DOHH2 (cell line): Measurements from ENCODE around the gene NOL9.

Source experiments
- H3F3A ChIP-seq: fragments of 200-600 bp; sonication (generic), shearing (Covaris generic); 2 replicates; pipeline ENCODE4 v1.6.0; 2016; ENCODE audit warnings: antibody characterized with exemption, mild to moderate bottlenecking; ENCODE audit not compliant: control insufficient read depth, insufficient read depth
- H3K27ac ChIP-seq: fragments of 200-600 bp; sonication (generic); 2 replicates; pipeline ENCODE4 v1.5.1; 2014; ENCODE audit warnings: low read depth, mild to moderate bottlenecking, low read length, moderate library complexity
- H3K27me3 ChIP-seq: fragments of 200-600 bp; sonication (generic); 2 replicates; pipeline ENCODE4 v1.6.1; 2014; ENCODE audit warnings: mild to moderate bottlenecking, low read length, mixed read lengths; ENCODE audit not compliant: control insufficient read depth
- H3K36me3 ChIP-seq: fragments of 200-600 bp; sonication (generic); 2 replicates; pipeline ENCODE4 v1.6.1; 2014; ENCODE audit warnings: mild to moderate bottlenecking, low read length, moderate library complexity, mixed read lengths; ENCODE audit not compliant: control insufficient read depth
- H3K4me1 ChIP-seq: fragments of 200-600 bp; sonication (generic); 2 replicates; pipeline ENCODE4 v1.6.1; 2014; ENCODE audit warnings: mild to moderate bottlenecking, low read length, mixed read lengths; ENCODE audit not compliant: control insufficient read depth
- H3K4me2 ChIP-seq: fragments of 200-600 bp; sonication (generic); 2 replicates; pipeline ENCODE4 v1.6.0; 2014; ENCODE audit warnings: mild to moderate bottlenecking, low read length, moderate library complexity
- H3K4me3 ChIP-seq: fragments of 200-600 bp; sonication (generic); 2 replicates; pipeline ENCODE4 v1.5.1; 2014; ENCODE audit warnings: mild to moderate bottlenecking, low read length, mixed read lengths
- H3K79me2 ChIP-seq: fragments of 200-600 bp; sonication (generic); 2 replicates; pipeline ENCODE4 v1.6.1; 2014; ENCODE audit warnings: mild to moderate bottlenecking, low read length, mixed read lengths; ENCODE audit not compliant: control insufficient read depth
- H3K9me2 ChIP-seq: fragments of 200-600 bp; sonication (generic); replicated peaks from 2 replicates; pipeline ENCODE4 v1.6.1; 2014; ENCODE audit warnings: mild to moderate bottlenecking, low read length, mixed read lengths; ENCODE audit not compliant: control insufficient read depth
- H3K9me3 ChIP-seq: fragments of 200-600 bp; sonication (generic); 2 replicates; pipeline ENCODE4 v1.6.1; 2014; ENCODE audit warnings: antibody characterized with exemption, low read length, mixed read lengths; ENCODE audit not compliant: control insufficient read depth, insufficient read depth
- H4K20me1 ChIP-seq: fragments of 200-600 bp; sonication (generic); 2 replicates; pipeline ENCODE4 v1.6.0; 2014; ENCODE audit warnings: low read depth, mild to moderate bottlenecking, antibody characterized with exemption, low read length, moderate library complexity; ENCODE audit not compliant: control insufficient read depth, insufficient read depth
- EZH2phosphoT487 ChIP-seq: fragments of 200-600 bp; sonication (generic); IDR thresholded peaks from 2 replicates; pipeline ENCODE4 v1.6.1; 2017; ENCODE audit warnings: borderline replicate concordance, mild to moderate bottlenecking, antibody characterized with exemption, low read length, moderate library complexity, mixed read lengths
- TF ChIP-seq, protein P1 (sequence below): fragments of 200-600 bp; sonication (generic); IDR thresholded peaks from one replicate; pipeline ENCODE4 v1.5.1; 2014; ENCODE audit warnings: antibody characterized with exemption, mild to moderate bottlenecking, low read depth, low read length; ENCODE audit not compliant: poor library complexity, severe bottlenecking

NOL9 gene

DNA sequence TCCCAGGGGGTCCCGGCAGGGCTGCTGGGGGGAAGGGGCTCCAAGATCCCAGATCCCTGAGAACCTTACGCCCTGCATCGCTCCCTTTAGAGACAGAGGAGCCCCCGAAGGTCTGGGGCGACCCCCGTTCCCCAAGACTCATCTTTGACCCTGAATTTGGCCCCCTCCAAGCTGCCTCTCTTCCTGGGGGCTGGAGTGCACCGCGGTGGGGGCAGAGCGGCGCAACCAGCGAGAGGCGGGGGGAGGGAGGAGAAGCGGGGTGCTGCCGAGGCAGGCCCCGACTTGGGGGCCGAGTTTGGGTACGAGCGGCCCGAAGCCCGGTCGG lies 57.5 kb downstream of the NOL9 start:
- no peaks in the 10 kb centered on the region for H3K79me2 ChIP-seq
- peak overlapping the region; percentile 44 for H3K4me3 ChIP-seq
- H3K27ac ChIP-seq: no peak overlapping the region
- no peaks in the 10 kb centered on the region for H3K9me3 ChIP-seq
- H3K4me1 ChIP-seq: peaks cover 7% of the 10 kb centered on the region
- peaks cover 22% of the 10 kb centered on the region for H3K27me3 ChIP-seq
- TF ChIP-seq EZH2phosphoT487: peak; percentile 80; the same call in 1 of the 2 replicates
- TF ChIP-seq, protein P1, sequence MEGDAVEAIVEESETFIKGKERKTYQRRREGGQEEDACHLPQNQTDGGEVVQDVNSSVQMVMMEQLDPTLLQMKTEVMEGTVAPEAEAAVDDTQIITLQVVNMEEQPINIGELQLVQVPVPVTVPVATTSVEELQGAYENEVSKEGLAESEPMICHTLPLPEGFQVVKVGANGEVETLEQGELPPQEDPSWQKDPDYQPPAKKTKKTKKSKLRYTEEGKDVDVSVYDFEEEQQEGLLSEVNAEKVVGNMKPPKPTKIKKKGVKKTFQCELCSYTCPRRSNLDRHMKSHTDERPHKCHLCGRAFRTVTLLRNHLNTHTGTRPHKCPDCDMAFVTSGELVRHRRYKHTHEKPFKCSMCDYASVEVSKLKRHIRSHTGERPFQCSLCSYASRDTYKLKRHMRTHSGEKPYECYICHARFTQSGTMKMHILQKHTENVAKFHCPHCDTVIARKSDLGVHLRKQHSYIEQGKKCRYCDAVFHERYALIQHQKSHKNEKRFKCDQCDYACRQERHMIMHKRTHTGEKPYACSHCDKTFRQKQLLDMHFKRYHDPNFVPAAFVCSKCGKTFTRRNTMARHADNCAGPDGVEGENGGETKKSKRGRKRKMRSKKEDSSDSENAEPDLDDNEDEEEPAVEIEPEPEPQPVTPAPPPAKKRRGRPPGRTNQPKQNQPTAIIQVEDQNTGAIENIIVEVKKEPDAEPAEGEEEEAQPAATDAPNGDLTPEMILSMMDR: no peak
- no peak overlapping the region for H3K4me2 ChIP-seq
- no peaks in the 10 kb centered on the region for H3K36me3 ChIP-seq
- peaks cover 4% of the 10 kb centered on the region; the same call in 1 of the 2 replicates for H3F3A ChIP-seq
- no peaks in the 10 kb centered on the region for H4K20me1 ChIP-seq
- H3K9me2 ChIP-seq: no peaks in the 10 kb centered on the region

DNA sequence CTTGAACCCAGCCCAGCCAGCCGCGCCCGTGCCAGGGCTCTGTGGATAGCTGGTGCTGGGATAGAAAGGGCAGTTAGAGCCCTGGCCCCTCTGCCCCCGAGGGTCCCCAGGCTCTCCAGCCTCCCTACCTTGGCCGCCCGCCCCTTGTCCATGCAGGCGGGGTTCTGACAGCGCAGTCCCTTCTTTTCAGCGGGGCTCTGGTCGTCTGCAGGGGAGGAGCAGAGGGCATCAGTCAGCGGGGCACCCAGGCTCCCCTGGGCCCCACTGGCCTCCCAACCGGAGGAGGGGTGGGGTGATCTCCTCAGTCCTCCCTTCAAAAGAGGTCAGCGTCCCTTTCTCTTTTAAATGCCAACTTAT lies 58.0 kb downstream of the NOL9 start:
- Histone ChIP-seq H3K4me1 (peaks cover 12% of the 10 kb centered on the region), H3K4me2 (no peak overlapping the region), H3K27ac (no peak overlapping the region), H4K20me1 (no peaks in the 10 kb centered on the region), H3K36me3 (no peaks in the 10 kb centered on the region), H3K9me2 (no peaks in the 10 kb centered on the region), H3K4me3 (no peak overlapping the region), H3K79me2 (no peaks in the 10 kb centered on the region), H3K9me3 (no peaks in the 10 kb centered on the region), H3K27me3 (peaks cover 22% of the 10 kb centered on the region), H3F3A (peaks cover 9% of the 10 kb centered on the region)
- TF ChIP-seq, protein P1: no peak
- TF ChIP-seq EZH2phosphoT487: no peak

DNA sequence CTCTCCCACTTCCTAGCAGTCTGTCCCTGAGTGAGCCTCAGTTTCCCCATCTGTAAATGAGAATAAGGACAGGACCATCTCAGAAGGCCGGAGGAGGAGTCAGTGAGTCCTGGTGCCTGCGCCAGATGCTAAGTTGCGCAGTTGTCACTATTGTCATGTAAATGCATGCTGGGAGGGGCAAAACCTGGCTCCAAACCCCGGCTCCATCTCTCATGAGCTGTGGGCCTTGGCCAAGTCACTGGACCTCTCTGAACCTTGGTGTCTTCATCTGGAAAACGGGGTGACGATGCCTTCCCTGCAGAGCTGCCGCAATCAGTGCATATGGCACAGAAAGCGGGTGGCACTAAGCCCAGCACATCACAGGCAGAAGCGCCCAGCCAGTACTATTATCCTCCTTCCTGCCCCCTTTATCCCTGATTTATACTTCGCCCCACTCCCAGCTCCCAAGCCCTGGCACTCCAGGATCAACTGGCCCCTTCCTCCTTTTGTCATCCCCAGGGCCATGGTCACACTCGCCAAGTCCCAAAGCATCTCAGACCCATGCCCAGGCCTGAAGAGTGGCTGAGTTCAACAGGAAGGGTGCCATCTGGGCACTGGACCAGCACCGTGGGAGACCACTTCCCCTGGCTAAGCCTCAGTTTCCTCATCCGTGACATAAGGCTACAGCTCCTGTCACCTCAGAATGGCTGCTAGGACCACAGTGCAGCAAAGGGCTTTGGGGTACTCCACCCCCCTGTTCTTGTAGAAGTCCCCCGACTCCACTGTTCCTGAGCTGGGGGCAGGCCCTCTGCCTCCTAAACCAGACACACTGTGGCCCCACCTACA lies 58.6 kb downstream of the NOL9 start:
- no peak overlapping the region for H3K4me2 ChIP-seq
- peaks cover 16% of the 10 kb centered on the region for H3K4me1 ChIP-seq
- H3K4me3 ChIP-seq: no peak overlapping the region
- H3K27ac ChIP-seq: no peak overlapping the region
- H3F3A ChIP-seq: peaks cover 10% of the 10 kb centered on the region
- peaks cover 22% of the 10 kb centered on the region for H3K27me3 ChIP-seq
- no peak for TF ChIP-seq EZH2phosphoT487
- TF ChIP-seq, protein P1: no peak
- H3K36me3 ChIP-seq: no peaks in the 10 kb centered on the region
- H3K9me3 ChIP-seq: no peaks in the 10 kb centered on the region
- no peaks in the 10 kb centered on the region for H3K79me2 ChIP-seq
- no peaks in the 10 kb centered on the region for H4K20me1 ChIP-seq
- H3K9me2 ChIP-seq: no peaks in the 10 kb centered on the region
